GM21529 (cell line): ENCODE results near the gene MIDN.

Experiments
- ATAC-seq: cut with Tn5 transposase; IDR thresholded peaks from one replicate; pipeline ENCODE4 v1.9.1; 2021; ENCODE audit not compliant: unreplicated experiment

The MIDN gene

DNA sequence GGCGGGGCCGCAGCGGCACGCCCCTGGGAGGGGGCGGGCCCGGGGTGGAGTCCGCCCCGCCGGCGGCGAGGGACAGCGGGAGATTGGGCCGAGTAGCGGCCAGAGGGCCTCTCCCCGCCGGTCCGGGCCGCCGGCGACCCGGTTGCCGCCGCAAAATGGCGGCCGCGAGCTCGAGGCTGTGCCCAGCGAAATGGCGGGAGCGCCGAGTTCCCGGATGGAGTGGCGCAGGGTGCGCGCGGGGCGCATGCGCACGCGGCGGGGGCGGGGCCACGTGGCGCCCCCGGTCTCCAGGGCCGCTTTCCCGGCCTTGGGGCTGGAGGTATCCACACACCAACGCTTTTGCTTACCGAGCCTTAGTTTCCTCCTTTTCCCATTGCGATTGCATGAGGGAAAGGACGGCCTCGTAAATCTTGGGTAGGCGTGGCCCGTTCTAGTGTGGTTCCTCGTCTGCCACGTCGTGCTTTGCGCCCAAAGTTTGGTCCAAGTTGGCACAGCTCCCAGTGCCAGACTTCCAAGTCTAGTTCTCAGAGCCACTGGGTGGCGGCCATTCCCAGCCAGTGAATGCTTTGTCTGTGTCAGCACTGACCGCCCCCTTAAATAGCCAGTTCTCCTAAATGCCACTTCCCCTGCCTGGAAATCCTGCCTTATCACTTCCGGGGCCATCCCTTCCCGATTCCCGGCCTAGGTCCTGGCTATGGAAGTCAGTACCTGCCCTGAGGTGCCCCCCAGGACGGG, 21.3 kb downstream of the MIDN start:
- peak; percentile 13 for ATAC-seq

DNA sequence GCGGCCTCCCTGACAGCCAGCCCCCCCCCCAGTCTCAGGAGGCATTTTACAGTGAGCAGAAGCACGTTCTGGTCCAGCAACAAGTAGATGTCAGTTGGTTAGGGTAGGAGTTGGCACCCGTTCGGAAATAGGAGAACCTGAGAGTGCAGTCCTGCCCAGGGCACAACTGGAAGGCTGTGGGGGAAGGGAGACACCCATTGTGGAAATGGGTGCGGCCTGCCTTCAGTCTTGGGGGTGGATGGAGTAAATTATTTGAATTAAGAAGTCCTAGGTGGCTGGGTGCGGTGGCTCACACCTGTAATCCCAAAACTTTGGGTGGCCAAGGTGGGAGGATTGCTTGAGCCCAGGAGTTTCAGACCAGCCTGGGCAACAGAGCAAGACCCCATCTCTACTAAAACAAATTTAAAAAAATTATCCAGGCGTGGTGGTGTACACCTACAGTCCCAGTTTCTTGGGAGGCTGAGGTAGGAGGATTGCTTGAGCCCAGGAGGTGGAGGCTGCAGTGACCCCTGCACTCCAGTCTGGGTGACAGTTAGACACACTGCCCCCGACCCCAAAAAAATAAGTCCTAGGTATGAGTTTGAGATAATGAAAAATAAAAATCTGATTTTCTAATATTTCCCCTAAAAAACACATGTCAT, 21.9 kb downstream of the MIDN start:
- no peak for ATAC-seq

DNA sequence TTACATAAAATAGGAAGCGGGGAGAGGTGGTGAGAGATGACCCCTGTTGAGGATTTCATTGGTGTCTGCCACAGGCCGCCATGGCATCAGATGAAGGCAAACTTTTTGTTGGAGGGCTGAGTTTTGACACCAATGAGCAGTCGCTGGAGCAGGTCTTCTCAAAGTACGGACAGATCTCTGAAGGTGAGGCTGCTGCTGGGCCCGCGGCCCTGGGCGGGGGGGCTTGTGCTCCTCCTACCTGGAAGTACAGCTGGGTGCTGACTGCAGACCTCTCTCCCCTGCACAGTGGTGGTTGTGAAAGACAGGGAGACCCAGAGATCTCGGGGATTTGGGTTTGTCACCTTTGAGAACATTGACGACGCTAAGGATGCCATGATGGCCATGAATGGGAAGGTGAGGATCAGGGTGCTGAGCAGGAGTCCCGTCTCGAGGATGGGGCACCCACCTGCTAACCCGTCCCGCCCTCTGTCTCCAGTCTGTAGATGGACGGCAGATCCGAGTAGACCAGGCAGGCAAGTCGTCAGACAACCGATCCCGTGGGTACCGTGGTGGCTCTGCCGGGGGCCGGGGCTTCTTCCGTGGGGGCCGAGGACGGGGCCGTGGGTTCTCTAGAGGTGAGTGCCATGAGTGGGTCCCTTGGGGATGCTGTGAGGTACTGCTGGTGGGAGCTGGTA, 22.6 kb downstream of the MIDN start:
- no peak for ATAC-seq

GRCh38 chr19:1271528-1272422, 23.4 kb downstream of the MIDN start:
- ATAC-seq, result no peak

DNA sequence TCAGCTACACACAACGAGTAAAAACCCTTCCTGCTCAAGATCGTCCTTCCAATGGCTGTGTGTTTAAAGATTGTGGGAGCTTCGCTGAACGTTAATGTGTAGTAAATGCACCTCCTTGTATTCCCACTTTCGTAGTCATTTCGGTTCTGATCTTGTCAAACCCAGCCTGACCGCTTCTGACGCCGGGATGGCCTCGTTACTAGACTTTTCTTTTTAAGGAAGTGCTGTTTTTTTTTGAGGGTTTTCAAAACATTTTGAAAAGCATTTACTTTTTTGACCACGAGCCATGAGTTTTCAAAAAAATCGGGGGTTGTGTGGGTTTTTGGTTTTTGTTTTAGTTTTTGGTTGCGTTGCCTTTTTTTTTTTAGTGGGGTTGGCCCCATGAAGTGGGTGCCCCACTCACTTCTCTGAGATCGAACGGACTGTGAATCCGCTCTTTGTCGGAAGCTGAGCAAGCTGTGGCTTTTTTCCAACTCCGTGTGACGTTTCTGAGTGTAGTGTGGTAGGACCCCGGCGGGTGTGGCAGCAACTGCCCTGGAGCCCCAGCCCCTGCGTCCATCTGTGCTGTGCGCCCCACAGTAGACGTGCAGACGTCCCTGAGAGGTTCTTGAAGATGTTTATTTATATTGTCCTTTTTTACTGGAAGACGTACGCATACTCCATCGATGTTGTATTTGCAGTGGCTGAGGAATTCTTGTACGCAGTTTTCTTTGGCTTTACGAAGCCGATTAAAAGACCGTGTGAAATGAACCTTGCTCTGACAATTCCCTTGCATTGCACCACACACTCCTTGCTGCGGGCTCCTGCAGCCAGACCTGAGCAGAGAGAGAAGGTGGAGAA, 24.3 kb downstream of the MIDN start:
- no peak for ATAC-seq

- no peak for ATAC-seq
These were observed 25.1 kb downstream of the MIDN start for GRCh38 chr19:1273263-1274041.

DNA sequence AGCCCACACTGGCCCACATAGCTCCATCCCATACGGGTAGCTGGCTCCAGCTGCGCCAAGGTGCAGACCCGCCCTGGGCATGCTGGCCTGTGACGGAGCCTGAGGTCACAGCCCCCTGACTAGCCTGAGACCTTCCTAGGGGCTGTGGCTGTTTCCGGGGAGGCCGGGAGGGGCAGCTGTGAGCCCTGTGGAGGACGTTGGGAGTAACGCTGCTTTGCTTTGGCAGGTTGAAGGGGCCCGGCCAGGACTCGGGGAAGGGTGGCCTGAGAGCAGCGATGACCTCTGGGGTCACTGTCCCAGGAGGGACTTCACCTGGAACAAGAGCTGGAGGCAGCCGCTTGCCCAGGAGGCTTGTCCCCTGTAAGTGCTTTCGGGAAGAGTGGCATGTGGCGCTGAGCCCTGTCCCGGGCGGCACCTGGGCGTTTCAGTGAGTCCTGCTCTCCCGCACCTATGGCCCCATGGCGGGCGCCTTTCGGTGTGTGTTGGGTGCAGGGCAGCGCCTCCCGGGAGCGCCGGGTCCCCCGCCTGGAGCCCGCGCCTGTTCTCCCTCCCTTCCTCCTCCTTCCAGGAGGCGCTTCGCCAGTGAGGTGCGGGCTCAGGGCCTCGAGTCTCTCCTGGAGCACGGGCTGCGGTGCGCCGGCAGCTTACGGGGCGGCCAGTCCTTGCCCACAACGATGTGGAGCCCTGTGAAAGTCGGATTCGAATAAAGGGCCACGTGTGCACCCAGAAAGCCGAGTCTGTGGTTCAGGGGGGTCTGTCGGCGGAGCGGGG, 25.9 kb downstream of the MIDN start:
- no peak for ATAC-seq

GRCh38 chr19:1274852-1275259, 26.5 kb downstream of the MIDN start:
- no peak for ATAC-seq

- ATAC-seq, result peak; percentile 64
These were observed 27.0 kb downstream of the MIDN start, which contains the start of gene FAM174C for GRCh38 chr19:1275260-1275975. Gene FAM174C (plus strand): TSS chr19:1275530. CDS start chr19:1275550, 20 bp downstream.

GRCh38 chr19:1275976-1276627, 27.7 kb downstream of the MIDN start:
- no peak for ATAC-seq

- no peak for ATAC-seq
These were observed 28.2 kb downstream of the MIDN start for GRCh38 chr19:1276628-1277022.

DNA sequence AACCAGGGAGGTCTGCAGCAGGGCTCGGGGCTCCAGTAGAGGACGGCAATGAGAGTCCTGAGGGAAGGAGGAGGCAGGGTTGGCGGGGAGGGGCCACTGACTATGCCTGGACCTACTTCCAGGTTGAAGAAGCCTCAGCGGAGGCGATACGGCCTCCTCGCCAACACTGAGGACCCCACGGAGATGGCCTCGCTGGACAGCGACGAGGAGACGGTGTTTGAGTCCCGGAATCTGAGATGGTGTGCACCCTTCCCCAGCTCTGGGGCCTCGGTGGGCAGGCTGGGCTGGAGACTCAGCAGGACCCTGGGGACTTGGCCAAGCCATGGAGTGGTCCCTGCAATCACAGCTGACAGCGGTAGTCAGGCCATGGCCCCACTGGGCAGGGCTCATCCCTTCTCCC, 28.7 kb downstream of the MIDN start:
- ATAC-seq, result no peak

- no peak for ATAC-seq
These were observed 29.7 kb downstream of the MIDN start for GRCh38 chr19:1278074-1278473.

DNA sequence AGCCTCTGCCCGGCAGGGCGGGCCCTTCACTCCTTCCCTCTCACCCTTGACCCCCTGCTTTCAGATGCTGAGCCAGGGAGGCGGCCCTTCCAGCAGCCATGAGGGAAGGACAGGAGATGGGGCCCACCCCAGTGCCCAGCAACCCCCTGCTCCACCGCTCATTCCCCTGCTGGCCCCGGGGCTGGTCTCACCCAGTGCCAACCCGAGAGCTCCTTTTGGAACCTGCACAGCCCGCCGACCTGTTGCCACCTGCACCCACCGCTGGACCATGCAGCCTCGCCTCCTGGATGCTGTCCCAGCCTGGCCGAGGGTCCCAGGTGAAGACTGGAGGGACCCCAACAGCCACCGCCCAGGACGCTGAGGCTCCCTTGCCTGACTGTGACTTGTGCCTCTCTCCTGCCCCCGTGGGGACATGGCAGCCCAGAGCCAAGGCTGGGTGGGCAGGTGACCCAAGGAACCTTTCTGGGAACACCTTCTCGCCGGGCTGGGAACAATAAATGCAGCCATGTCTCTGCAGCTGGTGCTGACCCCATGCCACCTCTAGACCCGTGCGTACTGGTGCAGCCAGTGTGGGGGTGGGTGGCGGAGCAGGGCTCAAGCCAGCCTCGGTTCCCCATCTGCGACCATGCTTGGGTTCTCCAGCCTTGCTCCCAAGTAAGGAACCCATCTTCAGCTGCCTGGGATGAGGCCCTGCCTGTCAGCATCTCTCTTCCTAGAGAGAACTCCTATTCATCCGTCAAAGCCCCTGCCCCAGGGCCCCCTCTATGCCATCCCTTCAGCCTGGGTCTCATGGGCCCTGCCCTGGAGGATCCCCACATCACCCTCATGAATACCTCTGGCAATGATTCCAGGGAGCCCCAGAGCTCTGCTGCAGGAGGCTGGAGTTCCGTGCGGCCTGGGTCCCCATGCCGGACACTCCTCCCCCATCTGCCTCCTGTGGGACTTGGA, 30.6 kb downstream of the MIDN start:
- ATAC-seq, result no peak

- no peak for ATAC-seq
These were observed 31.5 kb downstream of the MIDN start for GRCh38 chr19:1279782-1280341.
